Natural killer cell (primary cell): Measurements from ENCODE around the gene LRRC3C. TPM values are rescaled to one million over a fixed set of nuclear protein-coding genes. Genes with fewer than 3 reads are reported as not detected.

Experiments used
- ATAC-seq, 3 donors: fragments of 150-1000 bp in 2 of 3; fragments of 200-7000 bp in 1 of 3; cut with Tn5 transposase; 1 replicate in 1 of 3; 2 replicates in 2 of 3; pipeline ENCODE4 v1.10.0; 2021; ENCODE audit warnings: mild to moderate bottlenecking in 2 of 3, moderate library complexity in 2 of 3
- DNase-seq, 2 donors: peaks; one replicate each; pipeline versions ENCODE4 v3.0.0 to v3.0.0-alpha.2; 2013 to 2021; ENCODE audit warnings: mixed read lengths in 1 of 2
- H3K27ac ChIP-seq: one replicate; pipeline ENCODE4 v1.5.1; 2013; ENCODE audit warnings: mild to moderate bottlenecking, low read length
- H3K27me3 ChIP-seq: one replicate; pipeline ENCODE4 v1.6.1; 2013; ENCODE audit warnings: low read length; ENCODE audit not compliant: control insufficient read depth, insufficient read depth
- H3K36me3 ChIP-seq: one replicate; pipeline ENCODE4 v1.6.1; 2013; ENCODE audit warnings: low read length; ENCODE audit not compliant: control insufficient read depth, insufficient read depth
- H3K4me1 ChIP-seq: one replicate; pipeline ENCODE4 v1.6.1; 2013; ENCODE audit warnings: low read length; ENCODE audit not compliant: control insufficient read depth, insufficient read depth
- H3K4me3 ChIP-seq: one replicate; pipeline ENCODE4 v1.5.1; 2013; ENCODE audit warnings: low read length
- H3K9me3 ChIP-seq: one replicate; pipeline ENCODE4 v1.6.1; 2013; ENCODE audit warnings: low read length; ENCODE audit not compliant: control insufficient read depth, insufficient read depth
- H3K27ac Mint-ChIP-seq, 2 donors: one replicate each; pipeline ENCODE4 v1.8.0; 2022; ENCODE audit warnings: mild to moderate bottlenecking in 2 of 2, mixed read lengths in 2 of 2, moderate library complexity in 1 of 2
- H3K27me3 Mint-ChIP-seq, 2 donors: one replicate each; pipeline ENCODE4 v1.8.0; 2022; ENCODE audit warnings: low read depth in 2 of 2, mixed read lengths in 2 of 2
- H3K36me3 Mint-ChIP-seq: one replicate; pipeline ENCODE4 v1.8.0; 2022; ENCODE audit warnings: mixed read lengths
- H3K4me1 Mint-ChIP-seq, 2 donors: one replicate each; pipeline ENCODE4 v1.8.0; 2022; ENCODE audit warnings: mixed read lengths in 2 of 2
- H3K4me3 Mint-ChIP-seq: one replicate; pipeline ENCODE4 v1.8.0; 2022; ENCODE audit warnings: mild to moderate bottlenecking, moderate library complexity, mixed read lengths
- H3K9me3 Mint-ChIP-seq, 2 donors: one replicate each; pipeline ENCODE4 v1.8.0; 2022; ENCODE audit warnings: mixed read lengths in 2 of 2
- CTCF ChIP-seq: fragments of 200-600 bp; IDR thresholded peaks from one replicate; pipeline ENCODE4 v1.8.0; 2022; ENCODE audit warnings: antibody characterized with exemption
- WGBS: methylation state at CpG from one replicate; pipeline ENCODE4 v1.1.7; 2013; ENCODE audit warnings: missing lambda C conversion rate; ENCODE audit not compliant: insufficient coverage; 5-methylcytosine and 5-hydroxymethylcytosine counted together
- intact Hi-C: fragments of 100-400 bp; cut with micrococcal nuclease; formaldehyde crosslinking; loops from one replicate; pipeline ENCODE4 v1.14.2; 2022
- total RNA-seq, 4 donors: library from RNA; stranded (reverse); fragments of 120-200 nt in 1 of 4; gene quantifications; one replicate each; pipeline versions ENCODE4 v1.2.3 to v1.2.4, GENCODE V29; 2013 to 2022

LRRC3C gene
- total RNA-seq, 3 donors from 2014 or later (not counting 1 experiment from before 2014, with no cell fraction given) = not detected

GRCh38 chr17:39981766-39982375 is 54.3 kb downstream of the LRRC3C start:
- H3K27me3 Mint-ChIP-seq = no peaks in the 10 kb centered on the region
- peaks cover 16% of the 10 kb centered on the region for H3K36me3 Mint-ChIP-seq
- Histone ChIP-seq H3K27me3 (no peaks in the 10 kb centered on the region), H3K36me3 (peaks cover 28% of the 10 kb centered on the region), H3K4me3 (no peak overlapping the region), H3K9me3 (no peaks in the 10 kb centered on the region), H3K4me1 (peaks cover 18% of the 10 kb centered on the region), H3K27ac (peak overlapping the region; percentile 91)
- no peak for DNase-seq
- no peaks in the 10 kb centered on the region for H3K9me3 Mint-ChIP-seq
- H3K27ac Mint-ChIP-seq = peak overlapping the region; percentile 99
- TF ChIP-seq CTCF = no peak
- ATAC-seq = no peak
- H3K4me3 Mint-ChIP-seq = peak overlapping the region; percentile 98
- H3K4me1 Mint-ChIP-seq = peaks cover 29 to 33% of the 10 kb centered on the region in 2 donors
- intact Hi-C loops = loop anchor here (2.0 kb wide), 1 partner anchor 117 kb away; the partner anchor contains the start of gene IKZF3
- WGBS = 18% methylated on average over 7 of the region's 7 CpGs

GRCh38 chr17:39988206-39988810 is 60.8 kb downstream of the LRRC3C start:
- Mint-ChIP-seq H3K4me1 (peaks cover 5 to 10% of the 10 kb centered on the region in 2 donors), H3K4me3 (no peak overlapping the region), H3K27ac (peak overlapping the region in 1 of 2 donors; percentile 48), H3K27me3 (no peaks in the 10 kb centered on the region), H3K9me3 (no peaks in the 10 kb centered on the region), H3K36me3 (peaks cover 41% of the 10 kb centered on the region)
- TF ChIP-seq CTCF = no peak
- no peak for DNase-seq
- Histone ChIP-seq H3K27me3 (no peaks in the 10 kb centered on the region), H3K4me3 (no peak overlapping the region), H3K4me1 (no peaks in the 10 kb centered on the region), H3K27ac (no peak overlapping the region), H3K9me3 (no peaks in the 10 kb centered on the region), H3K36me3 (peaks cover 90% of the 10 kb centered on the region)
- 93% methylated on average over 11 of the region's 11 CpGs for WGBS
- ATAC-seq = no peak
- intact Hi-C loops = no loop called here

- no peaks in the 10 kb centered on the region for H3K9me3 Mint-ChIP-seq
- Histone ChIP-seq H3K27me3 (no peaks in the 10 kb centered on the region), H3K4me3 (no peak overlapping the region), H3K36me3 (peaks cover 81% of the 10 kb centered on the region), H3K4me1 (no peaks in the 10 kb centered on the region), H3K27ac (no peak overlapping the region), H3K9me3 (no peaks in the 10 kb centered on the region)
- no peak overlapping the region for H3K27ac Mint-ChIP-seq
- peaks cover 23% of the 10 kb centered on the region for H3K36me3 Mint-ChIP-seq
- H3K27me3 Mint-ChIP-seq = no peaks in the 10 kb centered on the region
- peaks cover 0 to 15% of the 10 kb centered on the region in 2 donors for H3K4me1 Mint-ChIP-seq
- intact Hi-C loops = no loop called here
- no peak for TF ChIP-seq CTCF
- H3K4me3 Mint-ChIP-seq = no peak overlapping the region
- ATAC-seq (no peak), DNase-seq (no peak)
- WGBS = 97% methylated on average over 11 of the region's 11 CpGs
These were observed 66.9 kb downstream of the LRRC3C start for GRCh38 chr17:39994448-39994847.

Other genes with a start within 250 kb of the LRRC3C start
- gene PGAP3, start 239.7 kb upstream of the LRRC3C start, total RNA-seq = 10 to 100 TPM; 45.8 to 57.8 (median 52.4) TPM
- 100 to 1,000 TPM in 1 of 3 donors, 10 to 100 TPM in 2; 77.6 to 115 (median 82.1) TPM for gene ERBB2, start 227.7 kb upstream of the LRRC3C start, total RNA-seq
- gene MIEN1, start 197.2 kb upstream of the LRRC3C start, total RNA-seq = 10 to 100 TPM; 48.8 to 55.2 (median 51.6) TPM
- under 1 TPM in 1 of 3 donors, not detected in 2; 0.27 TPM for gene GRB7, start 189.8 kb upstream of the LRRC3C start, total RNA-seq
- 100 to 1,000 TPM; 134 to 162 (median 139) TPM for gene IKZF3, start 63.4 kb upstream of the LRRC3C start, total RNA-seq
- gene ZPBP2, start 59.5 kb upstream of the LRRC3C start, total RNA-seq = not detected
- gene GSDMB, start 9.1 kb upstream of the LRRC3C start, total RNA-seq = 10 to 100 TPM; 18.3 to 49.2 (median 21.4) TPM
- gene ORMDL3, start 131 bp upstream of the LRRC3C start, total RNA-seq = 100 to 1,000 TPM in 1 of 3 donors, 10 to 100 TPM in 2; 61.6 to 121 (median 77.2) TPM
- gene GSDMA, start 35.3 kb downstream of the LRRC3C start, total RNA-seq = 1 to 10 TPM; 1.1 to 3.2 (median 2.1) TPM
- gene PSMD3, start 53.1 kb downstream of the LRRC3C start, total RNA-seq = 10 to 100 TPM; 66.1 to 83.8 (median 78.9) TPM
- gene CSF3, start 87.7 kb downstream of the LRRC3C start, total RNA-seq = not detected
- gene MED24, start 126.7 kb downstream of the LRRC3C start, total RNA-seq = 100 to 1,000 TPM; 115 to 141 (median 126) TPM
- gene THRA, start 135.2 kb downstream of the LRRC3C start, total RNA-seq = 10 to 100 TPM; 40.8 to 55.7 (median 42.3) TPM
- gene NR1D1, start 172.9 kb downstream of the LRRC3C start, total RNA-seq = 10 to 100 TPM in 1 of 3 donors, 1 to 10 TPM in 2; 8.8 to 10.1 (median 9.9) TPM
- 100 to 1,000 TPM in 2 of 3 donors, 10 to 100 TPM in 1; 99.0 to 124 (median 110) TPM for gene MSL1, start 194.2 kb downstream of the LRRC3C start, total RNA-seq
- gene CASC3, start 212.8 kb downstream of the LRRC3C start, total RNA-seq = 100 to 1,000 TPM; 178 to 213 (median 187) TPM
- gene RAPGEFL1, start 249.7 kb downstream of the LRRC3C start, total RNA-seq = 1 to 10 TPM; 4.7 to 9.0 (median 6.7) TPM